ENCODE results near the gene SPCS2.

DNA sequence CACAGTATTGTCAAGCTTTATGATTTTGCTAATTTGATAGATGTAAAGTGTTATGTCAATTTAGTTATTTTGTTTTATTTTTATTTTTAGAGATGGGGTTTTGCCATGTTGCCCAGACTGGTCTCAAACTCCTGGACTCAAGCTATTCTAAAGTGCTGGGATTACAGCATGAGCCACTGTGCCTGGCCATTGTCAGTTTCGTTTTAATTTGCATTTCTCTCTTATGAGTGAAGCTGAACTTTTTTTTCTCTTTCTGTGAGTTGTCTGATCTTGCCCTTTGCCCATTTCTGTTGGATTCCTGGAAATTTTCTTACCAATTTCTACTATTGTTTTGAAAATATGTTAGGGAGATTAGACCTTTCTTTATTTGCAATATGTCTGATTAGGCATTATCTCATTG lies 55.1 kb downstream of the SPCS2 start:
- TF ChIP-seq, protein P1, sequence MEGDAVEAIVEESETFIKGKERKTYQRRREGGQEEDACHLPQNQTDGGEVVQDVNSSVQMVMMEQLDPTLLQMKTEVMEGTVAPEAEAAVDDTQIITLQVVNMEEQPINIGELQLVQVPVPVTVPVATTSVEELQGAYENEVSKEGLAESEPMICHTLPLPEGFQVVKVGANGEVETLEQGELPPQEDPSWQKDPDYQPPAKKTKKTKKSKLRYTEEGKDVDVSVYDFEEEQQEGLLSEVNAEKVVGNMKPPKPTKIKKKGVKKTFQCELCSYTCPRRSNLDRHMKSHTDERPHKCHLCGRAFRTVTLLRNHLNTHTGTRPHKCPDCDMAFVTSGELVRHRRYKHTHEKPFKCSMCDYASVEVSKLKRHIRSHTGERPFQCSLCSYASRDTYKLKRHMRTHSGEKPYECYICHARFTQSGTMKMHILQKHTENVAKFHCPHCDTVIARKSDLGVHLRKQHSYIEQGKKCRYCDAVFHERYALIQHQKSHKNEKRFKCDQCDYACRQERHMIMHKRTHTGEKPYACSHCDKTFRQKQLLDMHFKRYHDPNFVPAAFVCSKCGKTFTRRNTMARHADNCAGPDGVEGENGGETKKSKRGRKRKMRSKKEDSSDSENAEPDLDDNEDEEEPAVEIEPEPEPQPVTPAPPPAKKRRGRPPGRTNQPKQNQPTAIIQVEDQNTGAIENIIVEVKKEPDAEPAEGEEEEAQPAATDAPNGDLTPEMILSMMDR (IDR thresholded peaks at IDR 0.05; ENCODE audit: insufficient read depth, low read depth, low read length): no peak
- no peak for TF ChIP-seq EZH2 (IDR thresholded peaks at IDR 0.05; ENCODE audit: insufficient read depth, low read length)
